Measurements from ENCODE around the gene RNF148.

RNF148 gene

DNA sequence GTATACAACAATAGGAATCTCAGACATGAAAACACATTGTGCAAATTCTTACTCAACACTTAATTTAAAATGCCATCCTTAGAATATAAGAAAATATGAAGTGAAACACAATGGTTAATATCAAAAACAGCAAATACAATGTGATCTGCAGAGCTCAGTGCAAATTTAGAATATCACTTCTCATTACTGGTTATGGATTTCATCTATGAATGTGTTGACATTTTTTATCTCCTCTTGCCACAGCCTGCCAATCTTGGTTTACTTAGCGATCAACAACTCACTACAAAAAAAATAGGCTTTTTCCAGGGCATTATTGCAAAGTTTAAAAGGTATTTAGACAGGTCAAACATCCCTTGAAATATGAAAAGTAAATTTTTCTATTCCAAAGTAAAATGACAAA is 25.0 kb upstream of the RNF148 start:
- no peak overlapping the region for H3K27ac ChIP-seq
- TF ChIP-seq, protein P1, sequence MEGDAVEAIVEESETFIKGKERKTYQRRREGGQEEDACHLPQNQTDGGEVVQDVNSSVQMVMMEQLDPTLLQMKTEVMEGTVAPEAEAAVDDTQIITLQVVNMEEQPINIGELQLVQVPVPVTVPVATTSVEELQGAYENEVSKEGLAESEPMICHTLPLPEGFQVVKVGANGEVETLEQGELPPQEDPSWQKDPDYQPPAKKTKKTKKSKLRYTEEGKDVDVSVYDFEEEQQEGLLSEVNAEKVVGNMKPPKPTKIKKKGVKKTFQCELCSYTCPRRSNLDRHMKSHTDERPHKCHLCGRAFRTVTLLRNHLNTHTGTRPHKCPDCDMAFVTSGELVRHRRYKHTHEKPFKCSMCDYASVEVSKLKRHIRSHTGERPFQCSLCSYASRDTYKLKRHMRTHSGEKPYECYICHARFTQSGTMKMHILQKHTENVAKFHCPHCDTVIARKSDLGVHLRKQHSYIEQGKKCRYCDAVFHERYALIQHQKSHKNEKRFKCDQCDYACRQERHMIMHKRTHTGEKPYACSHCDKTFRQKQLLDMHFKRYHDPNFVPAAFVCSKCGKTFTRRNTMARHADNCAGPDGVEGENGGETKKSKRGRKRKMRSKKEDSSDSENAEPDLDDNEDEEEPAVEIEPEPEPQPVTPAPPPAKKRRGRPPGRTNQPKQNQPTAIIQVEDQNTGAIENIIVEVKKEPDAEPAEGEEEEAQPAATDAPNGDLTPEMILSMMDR (conservative IDR thresholded peaks at IDR 0.05), result no peak

DNA sequence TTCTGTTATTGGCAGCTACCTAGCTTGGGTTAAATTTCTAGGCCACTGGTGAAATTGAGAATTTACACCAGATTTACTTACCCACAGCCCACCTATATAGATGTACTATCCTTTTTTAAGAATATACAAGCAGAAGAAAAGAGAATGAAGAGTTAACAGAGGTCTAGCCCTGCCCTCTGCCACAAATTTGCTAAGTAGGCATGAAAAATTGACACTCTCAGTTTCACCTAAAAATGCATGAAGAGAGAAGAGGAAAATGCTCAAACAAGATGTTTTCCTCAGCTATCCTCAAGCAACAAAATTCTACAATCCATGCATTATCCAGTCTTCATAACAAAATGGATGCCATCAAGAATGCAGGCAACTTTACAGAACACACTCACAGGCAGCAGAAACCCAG is 24.6 kb upstream of the RNF148 start:
- TF ChIP-seq, protein P1 (conservative IDR thresholded peaks at IDR 0.05), result no peak
- H3K27ac ChIP-seq, result no peak overlapping the region

DNA sequence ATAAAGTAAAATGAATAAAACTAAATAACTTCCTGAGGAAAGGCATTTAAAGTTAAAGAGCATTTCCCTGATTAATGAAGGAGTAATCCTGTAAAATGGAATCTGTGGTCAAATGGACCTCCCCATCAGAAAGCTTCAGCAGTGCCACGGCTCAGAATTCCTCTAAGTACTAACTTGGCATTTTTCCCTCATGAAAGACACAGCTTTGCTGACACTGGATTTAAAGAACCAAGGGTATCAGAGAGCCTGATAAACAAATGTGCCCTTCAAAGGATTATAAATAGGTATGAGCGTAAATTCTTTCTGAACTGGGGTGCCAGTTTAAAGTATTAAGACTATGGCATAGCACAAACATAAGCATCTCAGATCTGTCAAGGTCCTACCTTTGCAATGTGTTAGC is 24.2 kb upstream of the RNF148 start:
- H3K27ac ChIP-seq, result no peak overlapping the region
- TF ChIP-seq, protein P1 (conservative IDR thresholded peaks at IDR 0.05), result no peak

DNA sequence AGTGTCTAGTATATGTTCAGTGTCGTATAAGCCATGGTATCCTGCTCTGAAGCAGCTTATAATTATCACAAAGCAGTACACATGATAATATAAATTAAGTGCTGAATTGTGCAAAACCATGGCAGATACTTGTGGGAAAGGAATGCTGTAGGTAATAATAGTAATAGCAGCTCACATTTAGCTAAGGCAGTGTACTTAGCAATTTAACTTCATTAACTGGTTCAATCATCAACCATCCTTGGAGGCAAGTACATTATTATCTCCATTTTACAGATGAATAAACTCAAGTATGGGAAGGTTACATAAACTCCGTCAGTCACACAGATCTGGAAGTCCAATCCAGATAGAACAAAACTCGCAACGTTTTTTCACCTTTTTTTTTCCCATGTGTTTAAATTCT is 21.6 kb upstream of the RNF148 start:
- TF ChIP-seq, protein P1 (conservative IDR thresholded peaks at IDR 0.05), result no peak
- H3K27ac ChIP-seq, result no peak overlapping the region

DNA sequence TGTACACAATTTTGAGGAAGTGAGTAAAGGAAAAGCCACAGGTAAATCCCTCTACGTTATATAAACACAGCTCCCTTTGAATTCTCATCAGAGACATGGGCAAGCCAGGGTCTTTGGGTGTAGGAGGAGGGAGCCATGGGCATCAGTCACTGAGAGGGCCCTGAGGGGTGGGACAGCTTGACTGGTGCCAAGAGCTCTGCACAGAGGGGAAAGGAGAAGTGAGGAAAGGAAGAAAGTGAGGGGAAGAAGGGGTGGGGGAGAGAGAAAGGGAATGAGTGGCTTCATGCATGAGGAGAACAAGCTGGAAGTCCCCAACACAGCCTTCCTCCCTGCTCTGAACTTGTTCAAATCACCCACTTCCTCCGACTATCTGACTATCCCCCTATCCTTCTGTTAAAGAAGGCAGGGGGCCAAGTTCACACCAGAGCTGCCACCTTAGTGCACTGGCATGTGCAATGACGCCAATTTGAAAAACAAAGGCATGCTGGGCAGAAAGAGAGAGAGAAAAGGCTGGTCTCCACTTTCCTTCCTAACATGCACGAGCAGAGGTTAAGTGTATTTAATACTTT is 16.4 kb upstream of the RNF148 start:
- no peak overlapping the region for H3K27ac ChIP-seq
- TF ChIP-seq, protein P1 (conservative IDR thresholded peaks at IDR 0.05), result no peak

DNA sequence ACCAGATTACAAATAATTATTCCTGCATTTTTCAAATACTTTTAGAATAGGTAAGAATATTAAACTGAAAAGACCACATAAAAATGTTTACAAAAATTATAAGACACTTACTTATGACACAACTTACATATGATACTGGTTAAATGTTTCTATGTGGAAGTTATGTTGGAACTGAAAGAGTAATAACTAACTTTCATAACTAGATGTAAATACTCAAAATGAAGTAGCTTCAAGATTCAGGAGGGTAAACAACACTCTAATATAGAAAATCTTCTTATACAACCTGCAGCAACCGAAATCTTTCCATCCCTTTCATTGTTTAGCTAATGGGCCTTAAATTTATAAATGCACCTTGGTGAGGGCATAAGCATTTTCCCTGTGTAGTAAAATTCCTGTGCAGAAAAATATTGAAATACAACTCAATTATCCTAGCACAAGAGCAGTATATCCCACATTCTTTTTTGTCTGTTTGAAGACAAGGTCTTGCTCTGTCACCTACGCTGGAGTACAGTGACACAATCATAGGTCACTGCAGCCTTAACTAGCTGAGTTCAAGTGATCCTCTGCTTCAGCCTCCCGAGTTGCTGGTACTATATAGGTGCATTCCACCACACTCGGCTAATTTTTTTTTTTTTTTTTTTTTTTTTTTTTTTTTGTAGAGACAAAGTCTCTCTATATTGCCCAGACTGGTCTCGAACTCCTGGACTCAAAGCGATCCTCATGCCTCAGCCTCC is 14.8 kb upstream of the RNF148 start:
- no peak overlapping the region for H3K27ac ChIP-seq
- TF ChIP-seq, protein P1 (conservative IDR thresholded peaks at IDR 0.05), result no peak

DNA sequence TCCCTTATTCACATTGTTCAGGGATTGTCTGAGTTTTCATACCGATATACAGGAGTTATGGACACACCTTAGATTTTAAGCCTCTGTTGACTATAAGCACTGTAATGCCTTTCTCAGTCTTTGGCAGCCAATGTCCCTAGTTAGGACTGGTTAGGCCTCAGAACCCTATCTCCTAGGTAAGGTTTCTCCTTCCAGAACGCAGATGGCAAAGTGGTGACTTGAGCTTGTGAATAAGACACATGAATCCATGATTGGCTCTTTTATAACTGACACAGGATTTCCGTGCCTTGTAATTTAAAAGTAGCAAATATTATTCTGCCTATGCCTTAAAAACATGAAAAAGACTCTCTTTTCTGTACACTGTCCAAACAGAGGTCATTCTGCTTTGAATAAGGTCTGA is 12.5 kb upstream of the RNF148 start:
- TF ChIP-seq, protein P1 (conservative IDR thresholded peaks at IDR 0.05), result no peak
- no peak overlapping the region for H3K27ac ChIP-seq

Measured in VCaP (cell line).